ENCODE measurements around the gene TRMT10C. TPM values are rescaled to one million over a fixed set of nuclear protein-coding genes. Genes with fewer than 3 reads are reported as not detected.
"Not testable (repeated sequence)": the region's sequence is repeated elsewhere in the genome, so short reads cannot be mapped to it uniquely, and the experiment has no call there.

Gene TRMT10C
- total RNA-seq, 1 donor from 2014 or later, result 30.3 TPM

DNA sequence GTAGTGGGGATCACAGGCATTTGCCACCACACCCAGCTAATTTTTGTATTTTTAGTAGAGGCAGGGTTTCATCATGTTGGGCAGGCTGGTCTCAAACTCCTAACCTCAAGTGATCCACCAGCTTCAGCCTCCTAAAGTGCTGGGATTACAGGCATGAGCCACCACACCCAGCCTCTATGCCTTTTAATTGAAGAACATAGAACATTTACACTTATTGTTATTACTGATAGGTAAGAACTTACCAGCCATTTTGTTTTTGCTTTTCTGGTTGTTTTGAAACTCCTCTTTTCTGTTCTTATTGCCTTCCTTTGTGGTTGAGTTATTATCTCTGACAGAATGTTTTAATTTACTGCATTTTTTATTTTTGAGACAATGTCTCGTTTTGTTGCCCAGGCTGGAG, 41.5 kb downstream of the TRMT10C start:
- no peak for DNase-seq
- intact Hi-C loops (cut with micrococcal nuclease), result no loop called here
- H3K27ac ChIP-seq (replicated peaks), result no peak overlapping the region
- no peaks in the 10 kb centered on the region for H3K4me1 ChIP-seq
- no peaks in the 10 kb centered on the region for H3K36me3 ChIP-seq
- TF ChIP-seq, protein P1, sequence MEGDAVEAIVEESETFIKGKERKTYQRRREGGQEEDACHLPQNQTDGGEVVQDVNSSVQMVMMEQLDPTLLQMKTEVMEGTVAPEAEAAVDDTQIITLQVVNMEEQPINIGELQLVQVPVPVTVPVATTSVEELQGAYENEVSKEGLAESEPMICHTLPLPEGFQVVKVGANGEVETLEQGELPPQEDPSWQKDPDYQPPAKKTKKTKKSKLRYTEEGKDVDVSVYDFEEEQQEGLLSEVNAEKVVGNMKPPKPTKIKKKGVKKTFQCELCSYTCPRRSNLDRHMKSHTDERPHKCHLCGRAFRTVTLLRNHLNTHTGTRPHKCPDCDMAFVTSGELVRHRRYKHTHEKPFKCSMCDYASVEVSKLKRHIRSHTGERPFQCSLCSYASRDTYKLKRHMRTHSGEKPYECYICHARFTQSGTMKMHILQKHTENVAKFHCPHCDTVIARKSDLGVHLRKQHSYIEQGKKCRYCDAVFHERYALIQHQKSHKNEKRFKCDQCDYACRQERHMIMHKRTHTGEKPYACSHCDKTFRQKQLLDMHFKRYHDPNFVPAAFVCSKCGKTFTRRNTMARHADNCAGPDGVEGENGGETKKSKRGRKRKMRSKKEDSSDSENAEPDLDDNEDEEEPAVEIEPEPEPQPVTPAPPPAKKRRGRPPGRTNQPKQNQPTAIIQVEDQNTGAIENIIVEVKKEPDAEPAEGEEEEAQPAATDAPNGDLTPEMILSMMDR (IDR thresholded peaks at IDR 0.05; ENCODE audit: borderline replicate concordance), result no peak
- H3K4me3 ChIP-seq, result no peak overlapping the region
- H3K9me3 ChIP-seq (replicated peaks), result no peaks in the 10 kb centered on the region
- no peaks in the 10 kb centered on the region for H3K27me3 ChIP-seq (ENCODE audit: low read depth)

DNA sequence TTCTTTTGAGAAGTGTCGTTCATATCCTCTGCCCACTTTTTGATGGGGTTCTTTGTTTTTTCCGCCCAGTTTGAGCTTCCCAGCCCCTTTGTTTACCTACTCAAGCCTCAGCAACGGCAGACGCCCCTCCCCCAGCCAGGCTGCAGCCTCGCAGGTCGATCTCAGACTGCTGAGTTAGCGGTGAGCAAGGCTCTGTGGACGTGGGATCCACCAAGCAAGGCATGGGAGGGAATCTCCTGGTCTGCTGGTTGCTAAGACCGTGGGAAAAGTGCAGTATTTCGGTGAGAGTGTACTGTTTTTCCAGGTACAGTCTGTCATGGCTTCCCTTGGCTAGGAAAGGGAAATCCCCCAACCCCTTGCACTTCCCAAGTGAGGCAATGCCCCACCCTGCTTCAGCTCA, 43.7 kb downstream of the TRMT10C start:
- H3K4me1 ChIP-seq; H3K27me3 ChIP-seq (ENCODE audit: low read depth); H3K27ac ChIP-seq (replicated peaks); H3K4me3 ChIP-seq; intact Hi-C loops (cut with micrococcal nuclease); H3K9me3 ChIP-seq (replicated peaks); DNase-seq; H3K36me3 ChIP-seq: not testable (repeated sequence)

DNA sequence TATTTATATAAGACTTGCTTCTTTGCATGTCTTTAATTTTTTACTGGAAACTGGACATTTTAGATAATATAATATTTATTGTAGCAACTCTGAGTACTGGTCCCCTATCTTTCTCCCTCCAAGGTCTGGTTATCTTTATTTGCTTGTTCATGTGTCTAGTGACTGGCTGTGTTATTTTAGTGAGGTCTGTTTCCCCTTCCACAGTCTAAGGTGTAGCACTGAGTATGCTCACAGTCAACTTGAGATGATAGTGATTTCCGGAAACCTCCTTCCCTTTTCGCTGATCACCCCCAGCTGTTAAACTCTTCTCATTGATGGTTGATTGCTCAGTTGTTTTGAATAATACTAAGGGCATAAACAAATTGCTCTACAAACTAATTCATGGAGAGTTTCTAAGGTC, 49.4 kb downstream of the TRMT10C start:
- Histone ChIP-seq H3K36me3 (no peaks in the 10 kb centered on the region), H3K4me3 (no peak overlapping the region), H3K9me3 (replicated peaks) (no peaks in the 10 kb centered on the region), H3K27ac (replicated peaks) (no peak overlapping the region), H3K27me3 (ENCODE audit: low read depth) (no peaks in the 10 kb centered on the region), H3K4me1 (no peaks in the 10 kb centered on the region)
- TF ChIP-seq, protein P1 (IDR thresholded peaks at IDR 0.05; ENCODE audit: borderline replicate concordance), result no peak
- no peak for DNase-seq
- intact Hi-C loops (cut with micrococcal nuclease), result no loop called here

DNA sequence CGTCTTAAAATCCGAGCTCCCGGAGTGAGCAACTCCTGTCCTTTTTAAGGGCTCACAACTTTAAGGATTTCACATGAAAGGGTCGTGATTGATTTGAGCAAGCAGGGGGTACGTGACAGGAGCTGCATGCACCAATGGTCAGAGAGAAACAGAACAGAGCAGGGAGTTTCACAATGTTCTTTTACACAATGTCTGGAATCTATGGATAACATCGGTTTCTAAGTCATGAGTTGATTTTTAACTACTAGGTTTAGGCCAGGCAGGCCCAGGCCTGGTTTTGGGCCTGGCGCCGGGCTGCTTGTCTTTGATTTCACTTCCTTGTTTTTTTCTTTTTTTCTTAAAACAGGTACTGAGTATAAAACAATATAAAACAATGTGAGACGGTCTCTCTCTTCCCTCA, 51.3 kb downstream of the TRMT10C start:
- DNase-seq; H3K4me1 ChIP-seq; intact Hi-C loops (cut with micrococcal nuclease); H3K36me3 ChIP-seq; H3K4me3 ChIP-seq; H3K27me3 ChIP-seq (ENCODE audit: low read depth); H3K27ac ChIP-seq (replicated peaks); H3K9me3 ChIP-seq (replicated peaks): not testable (repeated sequence)

DNA sequence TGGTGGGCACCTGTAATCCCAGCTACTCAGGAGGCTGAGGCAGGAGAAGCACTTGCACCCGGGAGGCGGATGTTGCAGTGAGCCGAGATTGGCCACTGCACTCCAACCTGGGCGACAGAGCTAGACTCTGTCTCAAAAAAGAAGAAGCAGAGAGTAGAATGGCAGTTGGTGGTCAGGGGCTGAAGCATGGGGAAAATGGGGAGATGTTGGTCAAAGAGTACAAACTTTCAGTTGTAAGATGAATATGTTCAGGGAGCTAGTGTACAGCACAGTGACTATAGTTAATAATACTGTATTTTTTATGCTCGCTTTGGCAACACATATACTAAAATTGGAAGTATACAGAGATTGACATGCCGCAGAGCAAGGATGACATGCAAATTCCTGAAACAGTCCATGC, 53.9 kb downstream of the TRMT10C start:
- H3K36me3 ChIP-seq, result no peaks in the 10 kb centered on the region
- peaks cover 10% of the 10 kb centered on the region for H3K9me3 ChIP-seq (replicated peaks)
- H3K27ac ChIP-seq (replicated peaks), result no peak overlapping the region
- H3K27me3 ChIP-seq (ENCODE audit: low read depth), result no peaks in the 10 kb centered on the region
- H3K4me1 ChIP-seq, result no peaks in the 10 kb centered on the region
- TF ChIP-seq, protein P1 (IDR thresholded peaks at IDR 0.05; ENCODE audit: borderline replicate concordance), result no peak
- DNase-seq, result no peak
- intact Hi-C loops (cut with micrococcal nuclease), result no loop called here
- H3K4me3 ChIP-seq, result no peak overlapping the region

Other genes with a start within 250 kb of the TRMT10C start
- 0.11 TPM for gene IMPG2, start 241.3 kb upstream of the TRMT10C start, total RNA-seq
- gene SENP7, start 48.7 kb upstream of the TRMT10C start, total RNA-seq, result 8.7 TPM
- 121 TPM for gene PCNP, start 12.3 kb downstream of the TRMT10C start, total RNA-seq
- gene ZBTB11, start 115.3 kb downstream of the TRMT10C start, total RNA-seq, result 10.3 TPM
- 770 TPM for gene RPL24, start 124.8 kb downstream of the TRMT10C start, total RNA-seq
- 5.9 TPM for gene CEP97, start 162.7 kb downstream of the TRMT10C start, total RNA-seq
- 47.9 TPM for gene NXPE3, start 217.3 kb downstream of the TRMT10C start, total RNA-seq

Data from left ventricle myocardium inferior (tissue), 1 donor.